ENCODE measurements around the gene GIGYF2. TPM values are rescaled to one million over a fixed set of nuclear protein-coding genes. Genes with fewer than 3 reads are reported as not detected.

GIGYF2 gene
- total RNA-seq, 1 experiment from 2014 or later, result 59.6 TPM

DNA sequence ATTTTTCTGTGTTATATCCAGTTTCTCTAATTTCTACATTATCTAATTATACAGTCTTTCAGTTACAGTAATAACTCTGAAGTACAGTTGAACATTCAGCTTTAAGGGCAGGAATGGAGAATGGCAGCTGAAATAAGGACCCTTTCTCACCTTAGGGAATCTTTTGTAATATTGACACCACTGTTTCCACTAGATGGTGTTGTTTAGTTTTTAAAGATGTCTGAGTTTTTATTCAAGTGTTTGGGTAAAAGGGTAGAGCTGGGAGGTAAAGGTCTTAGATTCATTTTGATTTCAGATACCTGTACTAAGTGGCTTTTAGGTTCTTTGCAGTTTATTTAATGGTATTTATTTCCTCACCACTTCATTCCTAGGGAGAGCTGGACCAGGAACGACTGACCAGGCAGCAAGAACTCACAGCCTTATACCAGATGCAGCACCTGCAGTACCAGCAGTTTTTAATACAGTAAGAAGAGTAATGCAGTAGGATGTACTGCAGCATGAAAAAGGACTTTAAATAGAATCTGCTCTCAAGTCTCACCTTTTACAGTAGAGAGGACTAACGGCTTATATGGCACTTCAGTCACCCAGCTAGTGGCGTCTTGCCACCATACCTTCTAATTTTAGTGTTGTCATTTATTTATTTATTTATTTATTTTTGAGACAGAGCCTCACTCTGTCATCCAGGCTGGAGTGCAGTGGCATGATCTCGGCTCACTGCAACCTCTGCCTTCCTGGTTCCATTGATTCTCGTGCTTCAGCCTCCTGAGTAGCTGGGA, 112.4 kb downstream of the GIGYF2 start:
- no peak overlapping the region for H3K27ac ChIP-seq (ENCODE audit: low read length)
- no peak overlapping the region for H3K4me3 ChIP-seq (ENCODE audit: low read length)
- H3K4me2 ChIP-seq (ENCODE audit: low read depth, low read length, poor library complexity, severe bottlenecking), result no peak overlapping the region
- no peak overlapping the region for H2AFZ ChIP-seq (ENCODE audit: low read length)
- H3K36me3 ChIP-seq (ENCODE audit: insufficient read depth, low read length), result peaks cover 37% of the 10 kb centered on the region; the same call in 1 of the 2 replicates
- no peak for DNase-seq
- no peaks in the 10 kb centered on the region for H3K9me2 ChIP-seq (replicated peaks; ENCODE audit: insufficient read depth, low read length)
- H3K9me3 ChIP-seq (ENCODE audit: low read length), result no peaks in the 10 kb centered on the region
- no peak overlapping the region for H3K9ac ChIP-seq (ENCODE audit: low read length)
- peaks cover 7% of the 10 kb centered on the region for H3K4me1 ChIP-seq (ENCODE audit: low read length)
- no peaks in the 10 kb centered on the region for H3K27me3 ChIP-seq (ENCODE audit: low read length)
- no peaks in the 10 kb centered on the region for H4K20me1 ChIP-seq (ENCODE audit: insufficient read depth, low read depth, low read length)
- peaks cover 9% of the 10 kb centered on the region for H3K79me2 ChIP-seq (ENCODE audit: low read length)

DNA sequence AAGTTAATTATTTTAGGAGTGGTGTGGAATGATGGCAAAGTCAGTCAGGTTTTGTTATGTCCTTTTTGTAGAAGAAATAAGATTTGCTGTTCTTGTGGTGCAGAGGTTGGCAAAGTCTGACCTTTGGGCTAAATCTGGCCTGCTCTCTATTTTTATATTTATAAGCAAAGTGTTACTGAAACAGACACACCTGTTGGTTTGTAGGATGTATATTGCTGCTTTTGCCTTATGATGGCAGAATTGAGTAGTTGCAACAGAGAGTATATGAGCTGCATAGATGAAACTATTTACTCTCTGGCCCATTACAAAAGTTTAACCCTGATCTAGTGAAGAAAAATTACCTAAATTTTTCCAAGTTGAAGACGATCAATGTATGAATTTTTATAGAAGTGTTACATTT, 113.3 kb downstream of the GIGYF2 start:
- H2AFZ ChIP-seq (ENCODE audit: low read length), result no peak overlapping the region
- H3K9me2 ChIP-seq (replicated peaks; ENCODE audit: insufficient read depth, low read length), result no peaks in the 10 kb centered on the region
- H3K4me1 ChIP-seq (ENCODE audit: low read length), result peaks cover 7% of the 10 kb centered on the region
- no peak overlapping the region for H3K27ac ChIP-seq (ENCODE audit: low read length)
- H3K27me3 ChIP-seq (ENCODE audit: low read length), result no peaks in the 10 kb centered on the region
- no peak overlapping the region for H3K9ac ChIP-seq (ENCODE audit: low read length)
- DNase-seq, result no peak
- H3K4me2 ChIP-seq (ENCODE audit: low read depth, low read length, poor library complexity, severe bottlenecking), result no peak overlapping the region
- H3K79me2 ChIP-seq (ENCODE audit: low read length), result peaks cover under 1% of the 10 kb centered on the region; the same call in 1 of the 2 replicates
- H3K4me3 ChIP-seq (ENCODE audit: low read length), result no peak overlapping the region
- no peaks in the 10 kb centered on the region for H3K9me3 ChIP-seq (ENCODE audit: low read length)
- peaks cover 43% of the 10 kb centered on the region for H3K36me3 ChIP-seq (ENCODE audit: insufficient read depth, low read length)
- no peaks in the 10 kb centered on the region for H4K20me1 ChIP-seq (ENCODE audit: insufficient read depth, low read depth, low read length)

- H3K9me3 ChIP-seq (ENCODE audit: low read length), result no peaks in the 10 kb centered on the region
- H3K27me3 ChIP-seq (ENCODE audit: low read length), result no peaks in the 10 kb centered on the region
- H2AFZ ChIP-seq (ENCODE audit: low read length), result no peak overlapping the region
- H3K36me3 ChIP-seq (ENCODE audit: insufficient read depth, low read length), result peaks cover 45% of the 10 kb centered on the region
- H3K9ac ChIP-seq (ENCODE audit: low read length), result no peak overlapping the region
- no peak overlapping the region for H3K4me3 ChIP-seq (ENCODE audit: low read length)
- DNase-seq, result no peak
- H3K9me2 ChIP-seq (replicated peaks; ENCODE audit: insufficient read depth, low read length), result no peaks in the 10 kb centered on the region
- no peaks in the 10 kb centered on the region for H3K4me1 ChIP-seq (ENCODE audit: low read length)
- H3K27ac ChIP-seq (ENCODE audit: low read length), result no peak overlapping the region
- H3K4me2 ChIP-seq (ENCODE audit: low read depth, low read length, poor library complexity, severe bottlenecking), result no peak overlapping the region
- no peaks in the 10 kb centered on the region for H4K20me1 ChIP-seq (ENCODE audit: insufficient read depth, low read depth, low read length)
- peaks cover 4% of the 10 kb centered on the region; the same call in 1 of the 2 replicates for H3K79me2 ChIP-seq (ENCODE audit: low read length)
Observed at GRCh38 chr2:232815569-232815968, 118.4 kb downstream of the GIGYF2 start.

DNA sequence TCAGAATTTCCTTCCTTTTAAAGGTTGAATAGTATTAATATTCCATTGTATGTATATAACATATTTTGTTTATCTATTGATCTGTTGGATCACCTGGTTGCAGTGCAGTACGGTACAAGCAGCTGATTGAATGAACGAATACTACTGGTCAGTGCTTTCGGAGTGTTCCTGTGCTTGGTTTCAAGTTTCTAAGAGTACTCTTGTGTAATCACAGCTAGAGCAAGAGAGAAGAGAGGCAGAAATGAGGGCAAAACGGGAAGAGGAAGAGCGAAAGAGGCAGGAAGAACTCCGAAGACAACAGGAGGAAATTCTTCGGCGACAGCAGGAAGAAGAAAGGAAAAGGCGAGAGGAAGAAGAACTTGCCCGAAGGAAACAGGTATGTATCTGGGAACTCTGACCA, 119.5 kb downstream of the GIGYF2 start:
- Histone ChIP-seq H4K20me1 (ENCODE audit: insufficient read depth, low read depth, low read length) (no peaks in the 10 kb centered on the region), H3K27me3 (ENCODE audit: low read length) (no peaks in the 10 kb centered on the region), H3K9me2 (replicated peaks; ENCODE audit: insufficient read depth, low read length) (no peaks in the 10 kb centered on the region), H3K4me1 (ENCODE audit: low read length) (no peaks in the 10 kb centered on the region), H3K9ac (ENCODE audit: low read length) (no peak overlapping the region), H3K9me3 (ENCODE audit: low read length) (no peaks in the 10 kb centered on the region), H3K27ac (ENCODE audit: low read length) (no peak overlapping the region), H3K79me2 (ENCODE audit: low read length) (peaks cover 7% of the 10 kb centered on the region; the same call in 1 of the 2 replicates), H3K36me3 (ENCODE audit: insufficient read depth, low read length) (peaks cover 37% of the 10 kb centered on the region), H2AFZ (ENCODE audit: low read length) (no peak overlapping the region), H3K4me2 (ENCODE audit: low read depth, low read length, poor library complexity, severe bottlenecking) (no peak overlapping the region), H3K4me3 (ENCODE audit: low read length) (no peak overlapping the region)
- DNase-seq, result no peak

DNA sequence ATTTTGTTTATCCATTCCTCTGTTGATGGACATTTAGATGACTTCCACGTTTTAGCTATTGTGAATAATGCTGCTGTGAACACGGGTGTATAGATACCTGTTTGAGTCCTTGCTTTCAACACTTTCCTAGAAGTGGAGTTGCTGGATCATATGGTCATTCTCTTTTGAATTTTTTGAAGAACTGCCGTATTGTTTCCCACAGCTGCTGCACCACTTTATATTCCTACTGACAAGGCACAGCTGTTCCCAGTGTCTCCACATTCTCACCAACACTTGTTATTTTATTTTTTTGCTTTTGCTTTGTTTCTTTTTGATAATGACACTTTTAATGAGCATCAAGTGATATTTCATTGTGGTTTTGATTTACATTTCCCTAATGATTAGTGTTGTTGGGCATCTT, 120.6 kb downstream of the GIGYF2 start:
- Histone ChIP-seq H3K27ac (ENCODE audit: low read length) (no peak overlapping the region), H4K20me1 (ENCODE audit: insufficient read depth, low read depth, low read length) (no peaks in the 10 kb centered on the region), H3K9ac (ENCODE audit: low read length) (no peak overlapping the region), H3K79me2 (ENCODE audit: low read length) (peaks cover 8% of the 10 kb centered on the region), H3K27me3 (ENCODE audit: low read length) (no peaks in the 10 kb centered on the region), H3K9me2 (replicated peaks; ENCODE audit: insufficient read depth, low read length) (no peaks in the 10 kb centered on the region), H3K36me3 (ENCODE audit: insufficient read depth, low read length) (peaks cover 41% of the 10 kb centered on the region), H3K4me2 (ENCODE audit: low read depth, low read length, poor library complexity, severe bottlenecking) (no peak overlapping the region), H2AFZ (ENCODE audit: low read length) (no peak overlapping the region), H3K4me1 (ENCODE audit: low read length) (no peaks in the 10 kb centered on the region), H3K4me3 (ENCODE audit: low read length) (no peak overlapping the region), H3K9me3 (ENCODE audit: low read length) (no peaks in the 10 kb centered on the region)
- DNase-seq, result no peak

GRCh38 chr2:232829988-232830387, 132.9 kb downstream of the GIGYF2 start:
- H3K4me1 ChIP-seq (ENCODE audit: low read length), result no peaks in the 10 kb centered on the region
- no peak overlapping the region for H2AFZ ChIP-seq (ENCODE audit: low read length)
- no peaks in the 10 kb centered on the region for H4K20me1 ChIP-seq (ENCODE audit: insufficient read depth, low read depth, low read length)
- no peak overlapping the region for H3K27ac ChIP-seq (ENCODE audit: low read length)
- no peaks in the 10 kb centered on the region for H3K9me2 ChIP-seq (replicated peaks; ENCODE audit: insufficient read depth, low read length)
- no peak for DNase-seq
- H3K4me2 ChIP-seq (ENCODE audit: low read depth, low read length, poor library complexity, severe bottlenecking), result no peak overlapping the region
- no peaks in the 10 kb centered on the region for H3K27me3 ChIP-seq (ENCODE audit: low read length)
- no peak overlapping the region for H3K4me3 ChIP-seq (ENCODE audit: low read length)
- no peak overlapping the region for H3K9ac ChIP-seq (ENCODE audit: low read length)
- no peaks in the 10 kb centered on the region for H3K9me3 ChIP-seq (ENCODE audit: low read length)
- H3K79me2 ChIP-seq (ENCODE audit: low read length), result peaks cover 31% of the 10 kb centered on the region
- peaks cover 20% of the 10 kb centered on the region for H3K36me3 ChIP-seq (ENCODE audit: insufficient read depth, low read length)

DNA sequence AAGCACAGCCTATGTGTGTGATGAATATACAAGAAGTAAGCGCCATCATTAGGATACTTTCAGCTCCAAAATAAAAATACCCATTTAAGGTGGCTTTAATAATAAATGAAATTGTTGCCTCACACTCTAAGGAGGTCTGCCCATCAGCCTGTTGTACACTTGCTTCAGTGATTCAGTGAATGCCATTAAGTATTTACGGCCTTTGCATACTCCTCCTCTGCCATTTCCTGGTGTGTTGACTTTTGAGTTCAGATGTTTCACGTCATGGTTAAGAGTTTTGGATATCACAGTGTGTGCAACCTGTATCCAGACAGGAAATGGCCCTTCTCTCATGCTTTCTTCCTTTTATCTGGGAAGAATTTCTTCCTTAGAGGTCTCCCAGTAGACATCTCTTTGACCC, 134.4 kb downstream of the GIGYF2 start:
- Histone ChIP-seq H3K79me2 (ENCODE audit: low read length) (peaks cover 33% of the 10 kb centered on the region), H3K27ac (ENCODE audit: low read length) (no peak overlapping the region), H3K9me3 (ENCODE audit: low read length) (no peaks in the 10 kb centered on the region), H3K27me3 (ENCODE audit: low read length) (no peaks in the 10 kb centered on the region), H2AFZ (ENCODE audit: low read length) (no peak overlapping the region), H3K9ac (ENCODE audit: low read length) (no peak overlapping the region), H3K36me3 (ENCODE audit: insufficient read depth, low read length) (peaks cover 14% of the 10 kb centered on the region; the same call in 1 of the 2 replicates), H3K4me3 (ENCODE audit: low read length) (no peak overlapping the region), H3K4me2 (ENCODE audit: low read depth, low read length, poor library complexity, severe bottlenecking) (no peak overlapping the region), H4K20me1 (ENCODE audit: insufficient read depth, low read depth, low read length) (no peaks in the 10 kb centered on the region), H3K9me2 (replicated peaks; ENCODE audit: insufficient read depth, low read length) (no peaks in the 10 kb centered on the region), H3K4me1 (ENCODE audit: low read length) (peaks cover under 1% of the 10 kb centered on the region)
- no peak for DNase-seq

DNA sequence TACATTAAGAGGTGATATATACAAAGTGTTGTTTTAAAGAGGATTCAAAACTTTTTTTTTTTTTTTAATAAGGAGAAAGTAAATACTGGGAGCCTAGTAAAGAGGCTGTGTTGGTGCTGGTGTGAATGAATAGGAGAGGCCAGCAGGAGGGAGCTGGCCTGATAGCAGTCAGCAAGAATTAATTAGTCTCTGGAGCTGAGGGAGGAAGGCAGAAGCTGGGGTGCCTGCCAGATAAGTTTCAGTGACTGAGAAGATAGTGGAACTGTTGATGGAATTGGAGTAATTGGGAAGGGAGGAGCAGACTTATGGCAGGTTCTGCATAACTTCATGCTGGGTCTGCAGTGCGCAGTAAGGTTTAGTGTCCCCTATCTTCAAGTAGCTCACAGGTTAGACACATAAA, 136.7 kb downstream of the GIGYF2 start:
- no peak overlapping the region for H2AFZ ChIP-seq (ENCODE audit: low read length)
- H3K79me2 ChIP-seq (ENCODE audit: low read length), result peaks cover 33% of the 10 kb centered on the region
- no peak overlapping the region for H3K4me3 ChIP-seq (ENCODE audit: low read length)
- peaks cover 14% of the 10 kb centered on the region; the same call in 1 of the 2 replicates for H3K36me3 ChIP-seq (ENCODE audit: insufficient read depth, low read length)
- H4K20me1 ChIP-seq (ENCODE audit: insufficient read depth, low read depth, low read length), result no peaks in the 10 kb centered on the region
- H3K9me2 ChIP-seq (replicated peaks; ENCODE audit: insufficient read depth, low read length), result no peaks in the 10 kb centered on the region
- peaks cover 24% of the 10 kb centered on the region for H3K4me1 ChIP-seq (ENCODE audit: low read length)
- H3K4me2 ChIP-seq (ENCODE audit: low read depth, low read length, poor library complexity, severe bottlenecking), result no peak overlapping the region
- no peak overlapping the region for H3K27ac ChIP-seq (ENCODE audit: low read length)
- no peaks in the 10 kb centered on the region for H3K27me3 ChIP-seq (ENCODE audit: low read length)
- no peak overlapping the region for H3K9ac ChIP-seq (ENCODE audit: low read length)
- no peaks in the 10 kb centered on the region for H3K9me3 ChIP-seq (ENCODE audit: low read length)
- no peak for DNase-seq
